Measurements from ENCODE around the gene KLF11. TPM values are rescaled to one million over a fixed set of nuclear protein-coding genes. Genes with fewer than 3 reads are reported as not detected.

KLF11 gene
- total RNA-seq, result 5.2 and 8.3 TPM in 2 replicates

DNA sequence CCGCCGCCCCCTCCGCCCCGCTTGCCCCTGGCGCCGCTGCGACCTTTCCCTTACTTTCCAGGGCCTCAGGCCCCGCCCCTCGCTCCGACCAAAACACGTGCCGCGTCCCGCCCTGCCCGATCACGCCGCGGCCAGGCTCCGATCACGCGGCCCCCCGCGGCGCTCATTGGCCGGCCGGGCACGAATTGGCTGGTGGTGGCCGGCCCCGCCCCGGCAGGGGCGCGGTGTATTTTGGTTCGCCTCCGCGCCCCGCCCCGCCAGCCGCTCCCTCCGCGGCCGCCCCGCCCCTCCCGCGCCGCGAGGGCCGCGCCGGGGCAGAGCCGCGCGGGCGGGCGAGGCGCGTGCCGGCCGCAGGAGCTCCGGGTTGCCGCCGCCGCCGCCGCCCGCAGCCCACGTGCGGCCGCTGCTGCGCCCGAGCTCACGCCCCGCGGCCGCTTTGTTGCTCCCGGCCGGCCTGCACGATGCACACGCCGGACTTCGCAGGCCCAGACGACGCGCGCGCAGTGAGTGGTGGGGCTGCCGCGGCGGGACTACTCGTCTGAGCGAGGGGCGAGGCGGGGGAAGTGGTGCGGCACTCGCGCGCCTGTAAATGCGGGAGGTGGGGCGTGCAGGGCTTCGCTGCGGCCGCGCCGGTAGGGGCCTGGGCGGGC lies at the start of gene KLF11:
Gene KLF11, plus strand, starts transcription at position 295 of the 650 bp plus-strand sequence. Its CDS starts 167 bp downstream, at position 462.

DNA sequence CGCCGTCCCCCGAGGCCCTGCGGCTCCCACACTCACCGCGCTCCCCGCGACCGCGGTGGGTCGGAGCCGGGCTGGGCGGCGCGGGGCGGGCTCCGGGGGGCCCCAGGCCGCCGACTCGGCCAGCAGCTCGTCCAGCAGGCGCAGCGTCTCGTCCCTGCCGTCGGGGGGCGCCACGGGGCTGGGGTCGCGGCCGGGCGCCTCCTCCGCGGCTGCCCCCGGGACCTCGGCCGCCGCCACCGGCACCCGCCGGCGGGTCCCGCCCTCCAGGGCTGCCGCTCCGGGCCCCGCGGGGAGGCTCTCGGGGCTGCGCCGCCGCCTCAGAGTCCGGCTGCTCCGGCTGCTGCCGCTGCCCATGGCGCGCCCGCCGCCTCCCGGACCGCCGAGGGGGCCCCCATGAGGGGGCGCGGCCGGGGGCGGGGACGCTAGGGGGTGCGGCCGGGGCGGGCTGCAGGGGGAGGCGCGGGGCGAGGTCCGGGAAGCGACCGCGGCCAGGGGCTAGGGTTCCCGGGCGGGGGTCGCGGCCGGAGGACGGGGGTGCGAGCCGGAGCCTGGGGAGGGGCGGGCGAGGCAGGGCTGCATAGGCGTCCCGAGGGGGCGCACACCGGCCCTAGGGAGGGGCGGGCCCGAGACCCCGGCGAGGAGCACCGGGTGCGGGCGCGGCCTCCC lies 36.7 kb downstream of the KLF11 start, which contains the start of gene CYS1:
Gene CYS1, minus strand, starts transcription at position 542 of the 666 bp plus-strand sequence. Its CDS starts 188 bp downstream, at position 354.

Other genes starting within 250 kb of the KLF11 start
- 15.7 and 26.4 TPM in 2 replicates for gene TAF1B, start 200.1 kb upstream of the KLF11 start, total RNA-seq
- gene GRHL1, start 91.9 kb upstream of the KLF11 start, total RNA-seq, result 0.09 and 0.11 TPM in 2 replicates
- under 0.01 and 0.11 TPM in 2 replicates for gene CYS1, start 36.9 kb downstream of the KLF11 start, total RNA-seq
- gene RRM2, start 79.2 kb downstream of the KLF11 start, total RNA-seq, result 6.4 and 6.9 TPM in 2 replicates